Endothelial cell (in vitro differentiated cells): ENCODE results near the gene TNPO1. TPM values are rescaled to one million over a fixed set of nuclear protein-coding genes. Genes with fewer than 3 reads are reported as not detected.

Experiments used
- DNase-seq: peaks from one replicate; pipeline ENCODE4 v3.0.0; 2021; ENCODE audit warnings: low spot score
- H3K27ac Mint-ChIP-seq: one replicate; pipeline ENCODE4 v1.8.0; 2021; ENCODE audit warnings: mixed read lengths, inconsistent platforms; ENCODE audit not compliant: unreplicated experiment
- H3K27me3 Mint-ChIP-seq: one replicate; pipeline ENCODE4 v1.8.0; 2021; ENCODE audit warnings: mild to moderate bottlenecking, moderate library complexity, mixed read lengths, inconsistent platforms; ENCODE audit not compliant: unreplicated experiment
- H3K36me3 Mint-ChIP-seq: one replicate; pipeline ENCODE4 v1.8.0; 2021; ENCODE audit warnings: mild to moderate bottlenecking, low read depth, mixed read lengths, inconsistent platforms; ENCODE audit not compliant: unreplicated experiment
- H3K4me1 Mint-ChIP-seq: one replicate; pipeline ENCODE4 v1.8.0; 2021; ENCODE audit warnings: mild to moderate bottlenecking, mixed read lengths, inconsistent platforms; ENCODE audit not compliant: unreplicated experiment
- H3K4me3 Mint-ChIP-seq: one replicate; pipeline ENCODE4 v1.8.0; 2021; ENCODE audit warnings: mild to moderate bottlenecking, mixed read lengths, inconsistent platforms; ENCODE audit not compliant: unreplicated experiment
- H3K9me3 Mint-ChIP-seq: one replicate; pipeline ENCODE4 v1.8.0; 2021; ENCODE audit warnings: mixed read lengths, inconsistent platforms; ENCODE audit not compliant: unreplicated experiment
- CTCF ChIP-seq: fragments of 200-600 bp; sonication (generic); IDR thresholded peaks from one replicate; pipeline ENCODE4 v1.5.0; 2021; ENCODE audit warnings: antibody characterized with exemption; ENCODE audit not compliant: unreplicated experiment
- total RNA-seq: library from RNA; stranded (reverse); fragmentation: NEBNext Ultra II Directional; extraction: Animal tissue kit (Norgen Biotek cat#: 25700); gene quantifications from one replicate; pipeline ENCODE4 v1.2.1, GENCODE V29; 2021; ENCODE audit not compliant: unreplicated experiment

TNPO1 gene
- total RNA-seq, 1 donor from 2014 or later: 149 TPM

GRCh38 chr5:72836810-72837209 lies 20.3 kb downstream of the TNPO1 start:
- Mint-ChIP-seq H3K9me3 (no peaks in the 10 kb centered on the region), H3K27me3 (peaks cover 3% of the 10 kb centered on the region), H3K4me3 (peak overlapping the region; percentile 40), H3K27ac (no peak overlapping the region), H3K36me3 (peaks cover 3% of the 10 kb centered on the region), H3K4me1 (no peaks in the 10 kb centered on the region)
- TF ChIP-seq CTCF: no peak
- no peak for DNase-seq

- no peak for TF ChIP-seq CTCF
- Mint-ChIP-seq H3K36me3 (peaks cover 3% of the 10 kb centered on the region), H3K9me3 (no peaks in the 10 kb centered on the region)
Observed at GRCh38 chr5:72837524-72838096, 21.1 kb downstream of the TNPO1 start.

GRCh38 chr5:72840041-72840440 lies 23.6 kb downstream of the TNPO1 start:
- H3K27ac Mint-ChIP-seq: peak overlapping the region; percentile 15
- H3K9me3 Mint-ChIP-seq: no peaks in the 10 kb centered on the region
- TF ChIP-seq CTCF: no peak
- peaks cover 7% of the 10 kb centered on the region for H3K4me1 Mint-ChIP-seq
- peaks cover 3% of the 10 kb centered on the region for H3K36me3 Mint-ChIP-seq
- no peak for DNase-seq
- H3K27me3 Mint-ChIP-seq: peaks cover 3% of the 10 kb centered on the region
- no peak overlapping the region for H3K4me3 Mint-ChIP-seq

More at GRCh38 chr5:72837524-72838096, 21.1 kb downstream of the TNPO1 start:
- no peak for DNase-seq
- peaks cover 3% of the 10 kb centered on the region for H3K27me3 Mint-ChIP-seq
- no peak overlapping the region for H3K4me3 Mint-ChIP-seq
- H3K4me1 Mint-ChIP-seq: peaks cover 2% of the 10 kb centered on the region
- H3K27ac Mint-ChIP-seq: no peak overlapping the region

GRCh38 chr5:72841756-72842535 lies 25.5 kb downstream of the TNPO1 start:
- peaks cover 8% of the 10 kb centered on the region for H3K4me1 Mint-ChIP-seq
- peaks cover 3% of the 10 kb centered on the region for H3K27me3 Mint-ChIP-seq
- no peak for TF ChIP-seq CTCF
- H3K4me3 Mint-ChIP-seq: no peak overlapping the region
- no peaks in the 10 kb centered on the region for H3K9me3 Mint-ChIP-seq
- no peak overlapping the region for H3K27ac Mint-ChIP-seq
- DNase-seq: no peak
- H3K36me3 Mint-ChIP-seq: no peaks in the 10 kb centered on the region

- Mint-ChIP-seq H3K36me3 (no peaks in the 10 kb centered on the region), H3K4me1 (peaks cover 13% of the 10 kb centered on the region), H3K4me3 (no peak overlapping the region), H3K9me3 (no peaks in the 10 kb centered on the region), H3K27me3 (peaks cover 5% of the 10 kb centered on the region), H3K27ac (peak overlapping the region; percentile 32)
- no peak for DNase-seq
- TF ChIP-seq CTCF: no peak
Observed at GRCh38 chr5:72842816-72843215, 26.4 kb downstream of the TNPO1 start.
